ENCODE measurements around the gene CLEC4A. TPM values are rescaled to one million over a fixed set of nuclear protein-coding genes. Genes with fewer than 3 reads are reported as not detected.

CLEC4A gene
- total and polyA plus RNA-seq, 10 of the 15 experiments (the other 5 are each of a cell fraction or from before 2014, with no cell fraction given): 0.62 to 2.1 (median 1.1) TPM

DNA sequence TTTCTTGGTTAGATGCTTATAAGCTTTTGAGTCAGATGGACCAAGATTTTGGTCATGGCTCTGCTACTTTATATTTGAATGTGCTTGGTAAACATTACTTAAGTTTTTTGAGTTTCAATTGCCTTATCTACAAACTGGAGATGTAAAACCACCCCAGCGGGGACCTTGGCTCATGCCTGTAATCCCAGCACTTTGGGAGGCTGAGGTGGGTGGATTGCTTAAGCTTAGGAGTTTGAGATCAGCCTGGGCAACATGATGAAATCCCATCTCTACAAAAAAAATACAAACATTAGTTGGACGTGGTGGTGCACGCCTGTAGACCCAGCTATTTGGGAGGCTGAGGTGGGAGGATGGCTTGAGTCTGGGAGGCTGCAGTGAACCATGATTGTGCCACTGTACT, 30.1 kb upstream of the CLEC4A start:
- intact Hi-C loops (cut with micrococcal nuclease; ENCODE audit: unreplicated experiment) (no loop called here), in situ Hi-C loops (cut with MboI) (no loop called here)
- peaks cover 12% of the 10 kb centered on the region for H3K79me2 ChIP-seq (ENCODE audit: control insufficient read depth, insufficient read depth, low read length)
- H4K20me1 ChIP-seq (ENCODE audit: control insufficient read depth, insufficient read depth): no peaks in the 10 kb centered on the region
- ChIA-PET RAD21 (ENCODE audit: unreplicated experiment) (interaction anchor here (0.8 kb wide), 1 partner anchor 16 kb away, joined by 3 read pairs; no protein-coding TSS in a partner anchor), POLR2A (interaction anchor here (0.6 kb wide), 1 partner anchor 41 kb away, joined by 3 read pairs; no protein-coding TSS in a partner anchor), CTCF (no interaction called here), SMC1A (ENCODE audit: uncharacterized antibody, unreplicated experiment) (interaction anchor here (0.6 kb wide), 1 partner anchor 8 kb away, joined by 3 read pairs; no protein-coding TSS in a partner anchor)
- WGBS (ENCODE audit: insufficient coverage, insufficient replicate concordance, low lambda C conversion rate, missing lambda C conversion rate): 95% methylated on average over 3 of the region's 3 CpGs
- no peak overlapping the region for H3K27ac ChIP-seq (ENCODE audit: control insufficient read depth, insufficient read depth)
- H3K4me2 ChIP-seq (ENCODE audit: control insufficient read depth, insufficient read depth): no peak overlapping the region
- H3K9ac ChIP-seq (ENCODE audit: control insufficient read depth, insufficient read depth, low read length): no peak overlapping the region
- H3K9me3 ChIP-seq (replicated peaks; ENCODE audit: control insufficient read depth, insufficient read depth, low read length): no peaks in the 10 kb centered on the region
- H2AFZ ChIP-seq (ENCODE audit: control insufficient read depth, low read depth, low read length): no peak overlapping the region
- ATAC-seq: no peak
- FAIRE-seq: no peak
- no peak overlapping the region for H3K4me3 ChIP-seq
- no TSS peak for BruUV-seq (replicated peaks)
- H3K27me3 ChIP-seq (replicated peaks in 1 of 2; ENCODE audit: control insufficient read depth in 2 of 2, insufficient read depth in 2 of 2, low read length in 1 of 2): no peaks in the 10 kb centered on the region
- no peak for DNase-seq (ENCODE audit: low read depth, low spot score)
- peaks cover 11 to 52% of the 10 kb centered on the region in 2 experiments for H3K36me3 ChIP-seq (ENCODE audit: control insufficient read depth in 2 of 2, insufficient read depth in 2 of 2, low read length in 1 of 2)
- peaks cover under 1% of the 10 kb centered on the region; the same call in 1 of the 2 replicates for H3K4me1 ChIP-seq (ENCODE audit: control insufficient read depth, insufficient read depth, low read length)
- no peak for TF ChIP-seq STAT1 (conservative IDR thresholded peaks at IDR 0.05)
- TF ChIP-seq HDGF (IDR thresholded peaks at IDR 0.05): no peak
- TF ChIP-seq ZNF217 (IDR thresholded peaks at IDR 0.05): no peak
- TF ChIP-seq, protein P1, sequence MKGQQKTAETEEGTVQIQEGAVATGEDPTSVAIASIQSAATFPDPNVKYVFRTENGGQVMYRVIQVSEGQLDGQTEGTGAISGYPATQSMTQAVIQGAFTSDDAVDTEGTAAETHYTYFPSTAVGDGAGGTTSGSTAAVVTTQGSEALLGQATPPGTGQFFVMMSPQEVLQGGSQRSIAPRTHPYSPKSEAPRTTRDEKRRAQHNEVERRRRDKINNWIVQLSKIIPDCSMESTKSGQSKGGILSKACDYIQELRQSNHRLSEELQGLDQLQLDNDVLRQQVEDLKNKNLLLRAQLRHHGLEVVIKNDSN (IDR thresholded peaks at IDR 0.05; ENCODE audit: borderline replicate concordance, extremely low read length, insufficient read depth, low read depth, low read length): no peak
- no peak for TF ChIP-seq DPF2 (IDR thresholded peaks at IDR 0.05)
- TF ChIP-seq, protein P2, sequence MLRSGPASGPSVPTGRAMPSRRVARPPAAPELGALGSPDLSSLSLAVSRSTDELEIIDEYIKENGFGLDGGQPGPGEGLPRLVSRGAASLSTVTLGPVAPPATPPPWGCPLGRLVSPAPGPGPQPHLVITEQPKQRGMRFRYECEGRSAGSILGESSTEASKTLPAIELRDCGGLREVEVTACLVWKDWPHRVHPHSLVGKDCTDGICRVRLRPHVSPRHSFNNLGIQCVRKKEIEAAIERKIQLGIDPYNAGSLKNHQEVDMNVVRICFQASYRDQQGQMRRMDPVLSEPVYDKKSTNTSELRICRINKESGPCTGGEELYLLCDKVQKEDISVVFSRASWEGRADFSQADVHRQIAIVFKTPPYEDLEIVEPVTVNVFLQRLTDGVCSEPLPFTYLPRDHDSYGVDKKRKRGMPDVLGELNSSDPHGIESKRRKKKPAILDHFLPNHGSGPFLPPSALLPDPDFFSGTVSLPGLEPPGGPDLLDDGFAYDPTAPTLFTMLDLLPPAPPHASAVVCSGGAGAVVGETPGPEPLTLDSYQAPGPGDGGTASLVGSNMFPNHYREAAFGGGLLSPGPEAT (IDR thresholded peaks at IDR 0.05; ENCODE audit: low read depth): no peak
- TF ChIP-seq, protein P3, sequence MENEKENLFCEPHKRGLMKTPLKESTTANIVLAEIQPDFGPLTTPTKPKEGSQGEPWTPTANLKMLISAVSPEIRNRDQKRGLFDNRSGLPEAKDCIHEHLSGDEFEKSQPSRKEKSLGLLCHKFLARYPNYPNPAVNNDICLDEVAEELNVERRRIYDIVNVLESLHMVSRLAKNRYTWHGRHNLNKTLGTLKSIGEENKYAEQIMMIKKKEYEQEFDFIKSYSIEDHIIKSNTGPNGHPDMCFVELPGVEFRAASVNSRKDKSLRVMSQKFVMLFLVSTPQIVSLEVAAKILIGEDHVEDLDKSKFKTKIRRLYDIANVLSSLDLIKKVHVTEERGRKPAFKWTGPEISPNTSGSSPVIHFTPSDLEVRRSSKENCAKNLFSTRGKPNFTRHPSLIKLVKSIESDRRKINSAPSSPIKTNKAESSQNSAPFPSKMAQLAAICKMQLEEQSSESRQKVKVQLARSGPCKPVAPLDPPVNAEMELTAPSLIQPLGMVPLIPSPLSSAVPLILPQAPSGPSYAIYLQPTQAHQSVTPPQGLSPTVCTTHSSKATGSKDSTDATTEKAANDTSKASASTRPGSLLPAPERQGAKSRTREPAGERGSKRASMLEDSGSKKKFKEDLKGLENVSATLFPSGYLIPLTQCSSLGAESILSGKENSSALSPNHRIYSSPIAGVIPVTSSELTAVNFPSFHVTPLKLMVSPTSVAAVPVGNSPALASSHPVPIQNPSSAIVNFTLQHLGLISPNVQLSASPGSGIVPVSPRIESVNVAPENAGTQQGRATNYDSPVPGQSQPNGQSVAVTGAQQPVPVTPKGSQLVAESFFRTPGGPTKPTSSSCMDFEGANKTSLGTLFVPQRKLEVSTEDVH (IDR thresholded peaks at IDR 0.05; ENCODE audit: low read depth, partially characterized antibody): no peak
- TF ChIP-seq RCOR1 (conservative IDR thresholded peaks at IDR 0.05; ENCODE audit: low read depth, low read length): no peak
- TF ChIP-seq HDAC2 (IDR thresholded peaks at IDR 0.05): no peak
- TF ChIP-seq ZSCAN29 (IDR thresholded peaks at IDR 0.05): no peak
- TF ChIP-seq TCF3 (IDR thresholded peaks at IDR 0.05; ENCODE audit: borderline replicate concordance, insufficient read depth, low read depth, low read length): no peak
- TF ChIP-seq PML (IDR thresholded peaks at IDR 0.05; ENCODE audit: low read length): no peak
- TF ChIP-seq, protein P4, sequence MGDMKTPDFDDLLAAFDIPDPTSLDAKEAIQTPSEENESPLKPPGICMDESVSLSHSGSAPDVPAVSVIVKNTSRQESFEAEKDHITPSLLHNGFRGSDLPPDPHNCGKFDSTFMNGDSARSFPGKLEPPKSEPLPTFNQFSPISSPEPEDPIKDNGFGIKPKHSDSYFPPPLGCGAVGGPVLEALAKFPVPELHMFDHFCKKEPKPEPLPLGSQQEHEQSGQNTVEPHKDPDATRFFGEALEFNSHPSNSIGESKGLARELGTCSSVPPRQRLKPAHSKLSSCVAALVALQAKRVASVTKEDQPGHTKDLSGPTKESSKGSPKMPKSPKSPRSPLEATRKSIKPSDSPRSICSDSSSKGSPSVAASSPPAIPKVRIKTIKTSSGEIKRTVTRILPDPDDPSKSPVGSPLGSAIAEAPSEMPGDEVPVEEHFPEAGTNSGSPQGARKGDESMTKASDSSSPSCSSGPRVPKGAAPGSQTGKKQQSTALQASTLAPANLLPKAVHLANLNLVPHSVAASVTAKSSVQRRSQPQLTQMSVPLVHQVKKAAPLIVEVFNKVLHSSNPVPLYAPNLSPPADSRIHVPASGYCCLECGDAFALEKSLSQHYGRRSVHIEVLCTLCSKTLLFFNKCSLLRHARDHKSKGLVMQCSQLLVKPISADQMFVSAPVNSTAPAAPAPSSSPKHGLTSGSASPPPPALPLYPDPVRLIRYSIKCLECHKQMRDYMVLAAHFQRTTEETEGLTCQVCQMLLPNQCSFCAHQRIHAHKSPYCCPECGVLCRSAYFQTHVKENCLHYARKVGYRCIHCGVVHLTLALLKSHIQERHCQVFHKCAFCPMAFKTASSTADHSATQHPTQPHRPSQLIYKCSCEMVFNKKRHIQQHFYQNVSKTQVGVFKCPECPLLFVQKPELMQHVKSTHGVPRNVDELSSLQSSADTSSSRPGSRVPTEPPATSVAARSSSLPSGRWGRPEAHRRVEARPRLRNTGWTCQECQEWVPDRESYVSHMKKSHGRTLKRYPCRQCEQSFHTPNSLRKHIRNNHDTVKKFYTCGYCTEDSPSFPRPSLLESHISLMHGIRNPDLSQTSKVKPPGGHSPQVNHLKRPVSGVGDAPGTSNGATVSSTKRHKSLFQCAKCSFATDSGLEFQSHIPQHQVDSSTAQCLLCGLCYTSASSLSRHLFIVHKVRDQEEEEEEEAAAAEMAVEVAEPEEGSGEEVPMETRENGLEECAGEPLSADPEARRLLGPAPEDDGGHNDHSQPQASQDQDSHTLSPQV (IDR thresholded peaks at IDR 0.05): no peak
- TF ChIP-seq POU2F2 (IDR thresholded peaks at IDR 0.05; ENCODE audit: borderline replicate concordance, low read depth, low read length): no peak
